Right atrium auricular region (tissue), 2 donors: ENCODE measurements around the gene RBMS1. TPM values are rescaled to one million over a fixed set of nuclear protein-coding genes. Genes with fewer than 3 reads are reported as not detected.

Source experiments
- DNase-seq: peaks from one replicate; pipeline ENCODE4 v3.0.0-alpha.2; 2019; ENCODE audit warnings: low spot score
- H3K27ac ChIP-seq, 2 donors: fragments of 200-600 bp; sonication (generic); 1 replicate in 1 of 2; 2 replicates in 1 of 2; pipeline ENCODE4 v1.5.1; 2016 to 2019
- H3K27me3 ChIP-seq, 2 donors: fragments of 200-600 bp; sonication (generic); one replicate each; pipeline versions ENCODE4 v1.5.1 to v1.6.0; 2017 to 2019
- H3K36me3 ChIP-seq: fragments of 200-600 bp; sonication (generic); one replicate; pipeline ENCODE4 v1.5.1; 2016
- H3K4me1 ChIP-seq, 2 donors: fragments of 200-600 bp; sonication (generic); one replicate each; pipeline versions ENCODE4 v1.5.1 to v1.6.0; 2017 to 2019
- H3K4me3 ChIP-seq, 2 donors: fragments of 200-600 bp; sonication (generic); 1 replicate in 1 of 2; 2 replicates in 1 of 2; pipeline ENCODE4 v1.5.1; 2017 to 2019; ENCODE audit warnings: mild to moderate bottlenecking in 1 of 2, moderate library complexity in 1 of 2
- H3K9me3 ChIP-seq, 2 donors: fragments of 200-600 bp; sonication (generic); one replicate each; pipeline ENCODE4 v1.5.1; 2019
- CTCF ChIP-seq, 2 donors: fragments of 200-600 bp; sonication (generic); IDR thresholded peaks; one replicate each; pipeline ENCODE4 v1.5.1; 2019; ENCODE audit warnings: antibody characterized with exemption in 2 of 2
- total RNA-seq, 2 donors: library from RNA; depleted of rRNA; stranded (reverse); fragments of >200 nt; gene quantifications; one replicate each; pipeline ENCODE4 v1.1.0, GENCODE V29; 2016

Gene RBMS1
- total RNA-seq, 2 donors from 2014 or later: 52.3 to 57.0 TPM

- Histone ChIP-seq H3K4me3 (no peak overlapping the region), H3K27ac (peak overlapping the region in 1 of 2 donors; percentile 63)
Observed at GRCh38 chr2:160252900-160253299, 240.7 kb downstream of the RBMS1 start.

GRCh38 chr2:160252278-160252887, 241.2 kb downstream of the RBMS1 start:
- no peaks in the 10 kb centered on the region for H3K9me3 ChIP-seq
- H3K36me3 ChIP-seq: no peaks in the 10 kb centered on the region
- peak overlapping the region; percentile 43 to 63 for H3K27ac ChIP-seq
- peak; percentile 79 to 85 for TF ChIP-seq CTCF (IDR thresholded peaks at IDR 0.05)
- no peak for DNase-seq
- H3K27me3 ChIP-seq: no peaks in the 10 kb centered on the region
- no peak overlapping the region for H3K4me3 ChIP-seq
- peaks cover 0 to 29% of the 10 kb centered on the region in 2 donors for H3K4me1 ChIP-seq

More at GRCh38 chr2:160252900-160253299, 240.7 kb downstream of the RBMS1 start:
- TF ChIP-seq CTCF (IDR thresholded peaks at IDR 0.05): no peak
- Histone ChIP-seq H3K4me1 (peaks cover 0 to 29% of the 10 kb centered on the region in 2 donors), H3K36me3 (no peaks in the 10 kb centered on the region), H3K9me3 (no peaks in the 10 kb centered on the region), H3K27me3 (no peaks in the 10 kb centered on the region)
- no peak for DNase-seq

- no peak for TF ChIP-seq CTCF (IDR thresholded peaks at IDR 0.05)
- peak overlapping the region; percentile 43 to 63 for H3K27ac ChIP-seq
- no peak for DNase-seq
- peaks cover 0 to 29% of the 10 kb centered on the region in 2 donors for H3K4me1 ChIP-seq
- H3K36me3 ChIP-seq: no peaks in the 10 kb centered on the region
- H3K27me3 ChIP-seq: no peaks in the 10 kb centered on the region
- no peak overlapping the region for H3K4me3 ChIP-seq
- no peaks in the 10 kb centered on the region for H3K9me3 ChIP-seq
Observed at GRCh38 chr2:160251569-160251968, 242.0 kb downstream of the RBMS1 start.

GRCh38 chr2:160249876-160250275, 243.7 kb downstream of the RBMS1 start:
- no peak for DNase-seq
- Histone ChIP-seq H3K27me3 (no peaks in the 10 kb centered on the region), H3K36me3 (no peaks in the 10 kb centered on the region), H3K27ac (no peak overlapping the region), H3K4me3 (no peak overlapping the region), H3K4me1 (peaks cover 0 to 29% of the 10 kb centered on the region in 2 donors), H3K9me3 (no peaks in the 10 kb centered on the region)
- TF ChIP-seq CTCF (IDR thresholded peaks at IDR 0.05): no peak

- Histone ChIP-seq H3K9me3 (no peaks in the 10 kb centered on the region), H3K27ac (no peak overlapping the region), H3K4me3 (no peak overlapping the region), H3K27me3 (no peaks in the 10 kb centered on the region), H3K4me1 (peaks cover 0 to 25% of the 10 kb centered on the region in 2 donors), H3K36me3 (no peaks in the 10 kb centered on the region)
- DNase-seq: no peak
- TF ChIP-seq CTCF (IDR thresholded peaks at IDR 0.05): no peak
Observed at GRCh38 chr2:160247296-160248035, 246.1 kb downstream of the RBMS1 start.
